ENCODE data around the gene ATP6V0C. TPM values are rescaled to one million over a fixed set of nuclear protein-coding genes. Genes with fewer than 3 reads are reported as not detected.
A peak's percentile ranks its signal among the peaks of the same experiment; 100 is the strongest.

Gene ATP6V0C
- total RNA-seq, 2 experiments from 2014 or later: 124 to 125 TPM

- Mint-ChIP-seq H3K4me3 (no peak overlapping the region), H3K27ac (no peak overlapping the region), H3K36me3 (peaks cover 4% of the 10 kb centered on the region), H3K9me3 (no peaks in the 10 kb centered on the region), H3K27me3 (no peaks in the 10 kb centered on the region), H3K4me1 (no peaks in the 10 kb centered on the region)
- DNase-seq: no peak
Measured at GRCh38 chr16:2496223-2497115, 17.3 kb upstream of the ATP6V0C start.

- no peak overlapping the region for H3K4me3 Mint-ChIP-seq
- no peaks in the 10 kb centered on the region for H3K4me1 Mint-ChIP-seq
- no peaks in the 10 kb centered on the region for H3K27me3 Mint-ChIP-seq
- H3K9me3 Mint-ChIP-seq: no peaks in the 10 kb centered on the region
- peaks cover 4% of the 10 kb centered on the region for H3K36me3 Mint-ChIP-seq
- no peak for DNase-seq
- H3K27ac Mint-ChIP-seq: no peak overlapping the region
Measured at GRCh38 chr16:2497116-2497630, 16.6 kb upstream of the ATP6V0C start.

GRCh38 chr16:2497695-2498484 lies 15.9 kb upstream of the ATP6V0C start:
- H3K27me3 Mint-ChIP-seq: no peaks in the 10 kb centered on the region
- no peak for DNase-seq
- H3K4me1 Mint-ChIP-seq: no peaks in the 10 kb centered on the region
- peaks cover 4% of the 10 kb centered on the region for H3K36me3 Mint-ChIP-seq
- no peaks in the 10 kb centered on the region for H3K9me3 Mint-ChIP-seq
- H3K4me3 Mint-ChIP-seq: no peak overlapping the region
- H3K27ac Mint-ChIP-seq: no peak overlapping the region

GRCh38 chr16:2498531-2499253 lies 15.1 kb upstream of the ATP6V0C start:
- no peak overlapping the region for H3K27ac Mint-ChIP-seq
- H3K36me3 Mint-ChIP-seq: peaks cover 4% of the 10 kb centered on the region
- DNase-seq: no peak
- no peaks in the 10 kb centered on the region for H3K27me3 Mint-ChIP-seq
- no peak overlapping the region for H3K4me3 Mint-ChIP-seq
- no peaks in the 10 kb centered on the region for H3K4me1 Mint-ChIP-seq
- H3K9me3 Mint-ChIP-seq: no peaks in the 10 kb centered on the region

- H3K36me3 Mint-ChIP-seq: peaks cover 4% of the 10 kb centered on the region
- H3K9me3 Mint-ChIP-seq: no peaks in the 10 kb centered on the region
- no peak overlapping the region for H3K27ac Mint-ChIP-seq
- no peaks in the 10 kb centered on the region for H3K4me1 Mint-ChIP-seq
- no peak overlapping the region for H3K4me3 Mint-ChIP-seq
- no peaks in the 10 kb centered on the region for H3K27me3 Mint-ChIP-seq
- DNase-seq: no peak
Measured at GRCh38 chr16:2499454-2499853, 14.3 kb upstream of the ATP6V0C start.

GRCh38 chr16:2499890-2500429 lies 13.8 kb upstream of the ATP6V0C start:
- peaks cover 4% of the 10 kb centered on the region for H3K36me3 Mint-ChIP-seq
- no peaks in the 10 kb centered on the region for H3K9me3 Mint-ChIP-seq
- no peak overlapping the region for H3K27ac Mint-ChIP-seq
- no peak for DNase-seq
- H3K27me3 Mint-ChIP-seq: no peaks in the 10 kb centered on the region
- H3K4me1 Mint-ChIP-seq: no peaks in the 10 kb centered on the region
- no peak overlapping the region for H3K4me3 Mint-ChIP-seq

- DNase-seq: no peak
- Mint-ChIP-seq H3K27ac (no peak overlapping the region), H3K4me3 (no peak overlapping the region), H3K4me1 (no peaks in the 10 kb centered on the region), H3K9me3 (no peaks in the 10 kb centered on the region), H3K36me3 (peaks cover 4% of the 10 kb centered on the region), H3K27me3 (no peaks in the 10 kb centered on the region)
Measured at GRCh38 chr16:2500430-2500917, 13.3 kb upstream of the ATP6V0C start.

- peak; percentile 81 for DNase-seq
- Mint-ChIP-seq H3K4me3 (no peak overlapping the region), H3K4me1 (no peaks in the 10 kb centered on the region), H3K9me3 (no peaks in the 10 kb centered on the region), H3K27me3 (no peaks in the 10 kb centered on the region), H3K36me3 (peaks cover 4% of the 10 kb centered on the region), H3K27ac (no peak overlapping the region)
Measured at GRCh38 chr16:2500918-2501750, 12.6 kb upstream of the ATP6V0C start.

- no peak for DNase-seq
- Mint-ChIP-seq H3K4me1 (no peaks in the 10 kb centered on the region), H3K9me3 (no peaks in the 10 kb centered on the region), H3K36me3 (peaks cover 4% of the 10 kb centered on the region), H3K27ac (no peak overlapping the region), H3K4me3 (no peak overlapping the region), H3K27me3 (no peaks in the 10 kb centered on the region)
Measured at GRCh38 chr16:2501946-2502895, 11.5 kb upstream of the ATP6V0C start.

GRCh38 chr16:2505695-2506094 lies 8.1 kb upstream of the ATP6V0C start:
- no peaks in the 10 kb centered on the region for H3K27me3 Mint-ChIP-seq
- no peak for DNase-seq
- H3K36me3 Mint-ChIP-seq: no peaks in the 10 kb centered on the region
- peaks cover 3% of the 10 kb centered on the region for H3K4me1 Mint-ChIP-seq
- H3K4me3 Mint-ChIP-seq: no peak overlapping the region
- no peak overlapping the region for H3K27ac Mint-ChIP-seq
- H3K9me3 Mint-ChIP-seq: no peaks in the 10 kb centered on the region

- no peak overlapping the region for H3K4me3 Mint-ChIP-seq
- peaks cover 5% of the 10 kb centered on the region for H3K4me1 Mint-ChIP-seq
- H3K9me3 Mint-ChIP-seq: no peaks in the 10 kb centered on the region
- no peaks in the 10 kb centered on the region for H3K27me3 Mint-ChIP-seq
- DNase-seq: no peak
- H3K36me3 Mint-ChIP-seq: no peaks in the 10 kb centered on the region
- peak overlapping the region; percentile 45 for H3K27ac Mint-ChIP-seq
Measured at GRCh38 chr16:2507052-2507659, 6.6 kb upstream of the ATP6V0C start.

- no peak for DNase-seq
- Mint-ChIP-seq H3K4me1 (peaks cover 10% of the 10 kb centered on the region), H3K9me3 (no peaks in the 10 kb centered on the region), H3K36me3 (no peaks in the 10 kb centered on the region), H3K4me3 (no peak overlapping the region), H3K27ac (no peak overlapping the region), H3K27me3 (no peaks in the 10 kb centered on the region)
Measured at GRCh38 chr16:2507665-2508064, 6.1 kb upstream of the ATP6V0C start.
